ENCODE measurements around the gene PLEKHA1.

PLEKHA1 gene

GRCh38 chr10:122421054-122421625 lies 46.6 kb downstream of the PLEKHA1 start:
- Histone ChIP-seq H3K4me1 (ENCODE audit: low read length) (no peaks in the 10 kb centered on the region), H3K27ac (ENCODE audit: low read length) (no peak overlapping the region)

DNA sequence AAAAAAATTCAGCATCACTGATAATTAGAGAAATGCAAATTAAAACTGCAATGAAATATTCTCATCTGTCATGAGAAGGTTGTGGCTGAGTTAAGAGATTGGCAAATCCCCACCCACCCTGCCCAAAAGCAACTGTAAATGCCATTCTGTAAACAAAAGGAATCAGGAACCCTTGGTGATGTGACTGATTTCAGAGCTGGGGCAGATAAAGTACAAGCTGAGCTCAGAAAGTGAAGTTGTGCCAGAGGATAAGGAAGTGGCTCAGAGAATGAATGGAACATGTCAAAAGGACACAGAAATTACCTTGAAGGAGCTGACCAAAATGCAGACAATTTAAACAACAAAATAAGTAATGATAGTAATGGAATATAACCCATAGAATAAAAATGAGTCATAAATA lies 47.2 kb downstream of the PLEKHA1 start:
- Histone ChIP-seq H3K4me1 (ENCODE audit: low read length) (peaks cover 4% of the 10 kb centered on the region; the same call in 1 of the 2 replicates), H3K4me2 (ENCODE audit: low read length) (no peak overlapping the region), H2AFZ (ENCODE audit: low read depth, low read length) (no peak overlapping the region), H4K20me1 (ENCODE audit: insufficient read depth, low read length) (no peaks in the 10 kb centered on the region), H3K9ac (ENCODE audit: low read length) (no peak overlapping the region), H3K27ac (ENCODE audit: low read length) (no peak overlapping the region), H3K36me3 (replicated peaks; ENCODE audit: low read depth, low read length) (no peaks in the 10 kb centered on the region), H3K79me2 (ENCODE audit: low read length) (no peaks in the 10 kb centered on the region), H3K4me3 (ENCODE audit: low read length) (no peak overlapping the region), H3K27me3 (ENCODE audit: low read depth, low read length) (no peaks in the 10 kb centered on the region), H3K9me3 (ENCODE audit: insufficient read depth, low read length) (no peaks in the 10 kb centered on the region)
- TF ChIP-seq CTCF (IDR thresholded peaks at IDR 0.05; ENCODE audit: low read depth, low read length) (no peak), EZH2phosphoT487 (IDR thresholded peaks at IDR 0.05; ENCODE audit: low read depth) (no peak)

More at GRCh38 chr10:122421054-122421625, 46.6 kb downstream of the PLEKHA1 start:
- Histone ChIP-seq H3K4me3 (ENCODE audit: low read length) (no peak overlapping the region), H3K9ac (ENCODE audit: low read length) (no peak overlapping the region), H3K4me2 (ENCODE audit: low read length) (no peak overlapping the region), H4K20me1 (ENCODE audit: insufficient read depth, low read length) (no peaks in the 10 kb centered on the region), H3K79me2 (ENCODE audit: low read length) (no peaks in the 10 kb centered on the region), H3K9me3 (ENCODE audit: insufficient read depth, low read length) (no peaks in the 10 kb centered on the region), H2AFZ (ENCODE audit: low read depth, low read length) (no peak overlapping the region), H3K27me3 (ENCODE audit: low read depth, low read length) (no peaks in the 10 kb centered on the region), H3K36me3 (replicated peaks; ENCODE audit: low read depth, low read length) (no peaks in the 10 kb centered on the region)
- TF ChIP-seq CTCF (IDR thresholded peaks at IDR 0.05; ENCODE audit: low read depth, low read length) (no peak), EZH2phosphoT487 (IDR thresholded peaks at IDR 0.05; ENCODE audit: low read depth) (no peak)

DNA sequence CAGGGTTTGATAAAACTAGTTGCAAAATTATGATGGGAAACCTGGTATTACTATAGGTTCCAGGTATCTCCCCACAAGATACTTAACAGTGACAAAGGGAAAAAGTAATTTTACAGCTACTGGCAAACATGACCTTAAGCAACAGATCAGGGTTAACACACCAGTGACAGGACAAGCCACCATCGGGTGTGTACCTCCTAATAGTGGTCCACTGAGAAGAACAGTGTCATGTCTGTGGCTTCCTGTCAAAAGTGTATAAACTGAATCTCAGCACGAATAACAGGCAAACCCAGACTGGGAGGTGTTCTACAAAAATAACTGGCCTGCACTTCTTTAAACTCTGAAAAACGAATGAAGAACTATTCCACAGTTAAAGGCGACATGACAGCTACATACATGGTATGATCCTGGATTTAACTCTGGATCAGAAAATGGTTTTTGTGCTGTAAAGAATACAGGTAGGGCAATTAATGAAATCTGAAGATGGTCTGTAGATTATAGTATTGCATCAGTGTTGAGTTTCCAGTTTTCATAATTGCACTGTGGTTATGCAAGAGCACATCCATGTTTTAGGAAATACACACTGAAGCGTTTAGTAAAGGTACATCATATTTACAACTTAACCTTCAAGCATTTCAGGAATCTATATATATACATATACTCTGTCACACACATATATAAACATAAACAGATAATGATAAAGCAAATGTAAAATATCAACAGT lies 47.9 kb downstream of the PLEKHA1 start:
- Histone ChIP-seq H3K9me3 (ENCODE audit: insufficient read depth, low read length) (no peaks in the 10 kb centered on the region), H3K4me1 (ENCODE audit: low read length) (peaks cover 11% of the 10 kb centered on the region), H3K27ac (ENCODE audit: low read length) (no peak overlapping the region), H3K79me2 (ENCODE audit: low read length) (no peaks in the 10 kb centered on the region), H3K36me3 (replicated peaks; ENCODE audit: low read depth, low read length) (no peaks in the 10 kb centered on the region), H2AFZ (ENCODE audit: low read depth, low read length) (no peak overlapping the region), H3K4me3 (ENCODE audit: low read length) (no peak overlapping the region), H3K9ac (ENCODE audit: low read length) (no peak overlapping the region), H3K27me3 (ENCODE audit: low read depth, low read length) (no peaks in the 10 kb centered on the region), H3K4me2 (ENCODE audit: low read length) (no peak overlapping the region), H4K20me1 (ENCODE audit: insufficient read depth, low read length) (no peaks in the 10 kb centered on the region)
- TF ChIP-seq EZH2phosphoT487 (IDR thresholded peaks at IDR 0.05; ENCODE audit: low read depth), result no peak

GRCh38 chr10:122424059-122424458 lies 49.6 kb downstream of the PLEKHA1 start:
- no peak overlapping the region for H2AFZ ChIP-seq (ENCODE audit: low read depth, low read length)
- H3K4me2 ChIP-seq (ENCODE audit: low read length), result no peak overlapping the region
- H3K9ac ChIP-seq (ENCODE audit: low read length), result no peak overlapping the region
- H3K27ac ChIP-seq (ENCODE audit: low read length), result no peak overlapping the region
- no peaks in the 10 kb centered on the region for H3K27me3 ChIP-seq (ENCODE audit: low read depth, low read length)
- H3K36me3 ChIP-seq (replicated peaks; ENCODE audit: low read depth, low read length), result no peaks in the 10 kb centered on the region
- no peaks in the 10 kb centered on the region for H3K79me2 ChIP-seq (ENCODE audit: low read length)
- H3K9me3 ChIP-seq (ENCODE audit: insufficient read depth, low read length), result no peaks in the 10 kb centered on the region
- H4K20me1 ChIP-seq (ENCODE audit: insufficient read depth, low read length), result no peaks in the 10 kb centered on the region
- no peak for TF ChIP-seq EZH2phosphoT487 (IDR thresholded peaks at IDR 0.05; ENCODE audit: low read depth)
- no peak for TF ChIP-seq CTCF (IDR thresholded peaks at IDR 0.05; ENCODE audit: low read depth, low read length)
- H3K4me1 ChIP-seq (ENCODE audit: low read length), result peaks cover 20% of the 10 kb centered on the region
- H3K4me3 ChIP-seq (ENCODE audit: low read length), result no peak overlapping the region
